HG03196 (cell line): Measurements from ENCODE around the gene CKS2.
A peak's percentile ranks its signal among the peaks of the same experiment; 100 is the strongest.
"Not testable (repeated sequence)": the region's sequence is repeated elsewhere in the genome, so short reads cannot be mapped to it uniquely, and the experiment has no call there.

ENCODE experiments used
- ATAC-seq: cut with Tn5 transposase; IDR thresholded peaks from one replicate; pipeline ENCODE4 v1.9.1; 2021; ENCODE audit not compliant: unreplicated experiment

The CKS2 gene

GRCh38 chr9:89310475-89311345, at the start of gene CKS2:
Gene CKS2, plus strand, starts transcription at chr9:89311195. Its CDS starts 98 bp downstream, at chr9:89311293.
- peak; percentile 93 for ATAC-seq

DNA sequence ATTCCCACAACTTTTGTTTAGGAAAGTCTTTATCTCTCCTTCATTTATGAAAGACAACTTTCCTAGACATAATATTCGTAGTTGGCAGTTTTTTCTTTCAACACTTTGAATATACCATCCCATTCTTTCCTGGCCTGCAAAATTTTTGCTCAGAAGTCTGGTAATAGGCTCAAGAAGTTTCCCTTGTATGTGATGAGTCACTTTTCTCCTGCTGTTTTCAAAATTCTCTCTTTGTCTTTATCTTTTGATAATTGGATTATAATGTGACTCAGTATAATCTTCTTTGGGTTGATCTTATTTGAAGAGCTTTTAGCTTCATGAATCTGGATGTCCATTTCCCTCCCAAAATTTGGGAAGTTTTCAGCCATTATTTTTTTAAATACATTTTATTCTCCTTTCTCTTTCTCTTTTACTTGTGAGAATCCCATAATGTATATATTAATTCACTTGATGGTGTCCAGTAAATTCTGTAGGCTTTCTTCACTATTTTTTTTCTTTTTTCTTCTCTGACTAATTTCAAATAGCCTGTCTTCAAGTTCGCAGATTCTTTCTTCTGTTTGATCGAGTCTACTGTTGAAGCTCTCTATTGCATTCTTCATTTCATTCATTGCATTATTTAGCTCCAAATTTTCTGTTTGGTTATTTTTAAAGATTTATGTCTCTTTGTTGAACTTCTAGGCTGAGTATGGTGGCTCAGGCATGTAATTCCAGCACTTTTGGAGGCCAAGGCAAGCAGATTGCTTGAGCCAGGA, 37.3 kb upstream of the CKS2 start:
- ATAC-seq = no peak

GRCh38 chr9:89274838-89275237, 36.2 kb upstream of the CKS2 start:
- ATAC-seq = no peak

GRCh38 chr9:89276040-89276439, 35.0 kb upstream of the CKS2 start:
- not testable (repeated sequence) for ATAC-seq

DNA sequence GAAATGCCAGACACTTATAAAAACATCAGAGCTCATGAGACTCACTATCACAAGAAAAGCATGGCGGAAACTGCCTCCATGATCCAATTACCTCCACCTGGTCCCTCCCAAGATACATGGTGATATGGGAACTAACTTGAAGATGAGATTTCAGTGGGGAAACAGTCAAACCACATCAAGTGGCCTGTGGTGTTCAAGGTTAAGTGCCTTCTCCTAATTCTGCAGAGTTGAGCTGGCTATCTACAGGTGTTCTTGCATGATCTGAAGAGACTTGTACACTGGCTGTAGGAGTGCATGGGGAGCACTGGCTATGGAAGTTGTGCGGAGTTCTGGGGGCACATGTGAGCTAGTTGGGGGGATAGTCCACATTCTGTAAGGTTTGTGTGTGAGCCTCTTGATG, 34.0 kb upstream of the CKS2 start:
- ATAC-seq = no peak

GRCh38 chr9:89277454-89277853, 33.5 kb upstream of the CKS2 start:
- no peak for ATAC-seq

DNA sequence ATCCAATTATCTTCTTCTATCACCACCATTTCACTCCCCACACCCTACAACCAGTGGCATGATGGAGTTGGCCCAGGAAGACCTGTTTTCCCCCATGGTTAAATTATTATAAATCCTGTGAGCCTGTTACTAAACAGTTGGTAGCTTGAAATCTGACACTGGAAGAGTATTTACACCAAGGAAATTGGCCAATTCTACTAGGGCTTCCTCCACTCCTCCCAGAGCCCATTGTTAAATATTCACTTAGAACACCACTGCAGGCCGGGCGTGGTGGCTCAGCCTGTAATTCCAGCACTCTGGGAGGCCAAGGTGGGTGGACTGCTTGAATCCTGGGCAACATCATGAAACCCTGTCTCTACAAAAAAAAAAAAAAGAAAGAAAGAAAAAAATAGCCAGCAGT, 32.4 kb upstream of the CKS2 start:
- ATAC-seq = no peak

DNA sequence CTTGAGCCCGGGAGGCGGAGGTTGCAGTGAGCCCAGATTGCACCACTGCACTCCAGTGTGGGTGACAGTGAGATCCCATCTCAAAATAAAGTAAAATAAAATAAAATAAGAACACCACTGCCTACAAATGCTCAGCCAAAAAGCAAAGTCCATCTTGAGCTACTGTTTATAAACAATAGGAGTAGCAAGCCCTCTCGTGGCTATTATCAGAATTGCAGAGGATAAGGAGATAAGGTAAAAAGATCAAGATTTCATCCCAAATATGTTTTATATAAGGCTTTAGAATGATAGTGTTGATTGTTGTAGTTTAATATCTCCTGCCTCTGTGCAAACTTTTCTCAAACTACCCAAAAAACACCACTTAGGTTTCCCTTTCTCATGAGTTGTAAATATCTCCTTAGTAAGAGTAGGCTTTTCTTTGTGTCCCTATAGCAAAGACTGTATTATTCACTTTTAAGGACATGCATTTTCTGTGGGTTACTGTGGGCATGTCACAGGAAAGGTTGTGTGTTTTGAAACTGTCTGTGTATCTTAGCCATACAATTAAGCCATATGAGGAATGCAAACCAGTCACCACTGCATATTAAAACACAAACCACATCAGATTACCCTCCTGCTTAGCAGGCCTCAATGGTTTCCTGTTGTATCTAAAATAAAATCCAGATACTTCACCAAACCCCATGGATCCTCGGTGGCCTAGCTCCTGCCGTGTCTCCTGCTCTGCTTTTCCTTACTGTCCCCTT, 31.8 kb upstream of the CKS2 start:
- no peak for ATAC-seq

GRCh38 chr9:89281106-89281505, 29.9 kb upstream of the CKS2 start:
- no peak for ATAC-seq

DNA sequence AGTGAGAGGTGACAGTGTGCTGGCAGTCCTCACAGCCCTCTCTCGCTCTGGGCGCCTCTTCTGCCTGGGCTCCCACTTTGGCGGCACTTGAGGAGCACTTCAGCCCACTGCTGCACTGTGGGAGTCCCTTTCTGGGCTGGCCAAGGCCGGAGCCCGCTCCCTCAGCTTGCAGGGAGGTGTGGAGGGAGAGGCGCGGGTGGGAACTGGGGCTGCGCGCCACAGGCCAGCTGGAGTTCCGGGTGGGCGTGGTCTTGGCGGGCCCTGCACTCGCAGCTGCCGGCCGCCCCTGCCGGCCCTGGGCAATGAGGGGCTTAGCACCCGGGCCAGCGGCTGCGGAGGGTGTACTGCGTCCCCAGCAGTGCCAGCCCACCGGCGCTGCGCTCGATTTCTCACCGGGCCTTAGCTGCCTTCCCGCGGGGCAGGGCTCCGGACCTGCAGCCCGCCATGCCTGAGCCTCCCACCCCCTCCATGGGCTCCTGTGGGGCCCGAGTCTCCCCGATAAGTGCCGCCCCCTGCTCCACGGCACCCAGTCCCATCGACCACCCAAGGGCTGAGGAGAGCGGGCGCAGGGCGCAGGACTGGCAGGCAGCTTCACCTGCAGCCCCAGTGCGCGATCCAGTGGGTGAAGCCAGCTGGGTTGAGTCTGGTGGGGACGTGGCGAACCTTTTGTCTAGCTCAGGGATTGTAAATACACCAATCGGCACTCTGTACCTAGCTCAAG, 28.6 kb upstream of the CKS2 start:
- not testable (repeated sequence) for ATAC-seq

DNA sequence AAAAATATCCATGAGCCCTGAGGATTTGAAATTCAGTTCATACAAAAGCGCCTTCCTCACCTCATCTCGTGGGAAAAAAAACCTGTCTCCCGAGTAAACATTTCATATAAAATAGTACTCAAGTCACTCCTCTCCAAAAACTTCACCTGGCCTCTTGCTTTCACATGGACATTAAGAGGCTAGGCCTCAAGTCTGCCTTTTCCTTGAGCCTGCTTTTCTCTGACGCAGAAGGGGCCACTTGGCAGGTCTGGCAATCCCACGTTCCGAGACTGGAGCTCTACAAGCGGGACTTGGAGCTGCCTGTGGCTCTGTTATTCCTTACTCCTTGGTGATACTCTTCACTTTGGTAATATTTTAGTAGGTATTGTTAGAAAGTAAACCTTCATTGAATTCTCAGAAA, 26.9 kb upstream of the CKS2 start:
- no peak for ATAC-seq

DNA sequence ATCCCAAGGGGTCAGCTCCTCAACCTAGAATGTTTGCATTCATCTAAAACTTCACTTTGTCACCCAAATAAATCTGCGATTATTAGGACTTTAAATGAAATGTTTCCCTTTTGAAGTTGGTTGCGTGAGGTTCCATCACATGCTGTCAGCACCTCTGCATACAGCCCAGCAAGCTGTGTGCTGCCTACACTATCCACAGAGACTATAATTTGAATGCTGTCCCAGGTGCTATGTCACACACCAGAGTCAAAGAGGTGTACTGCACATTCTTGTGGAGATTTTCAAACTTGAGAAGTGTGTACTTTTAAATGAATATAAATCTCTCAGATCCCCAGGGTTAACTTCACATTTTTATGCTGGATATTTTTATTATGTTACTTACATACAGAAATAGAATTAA, 19.3 kb upstream of the CKS2 start:
- no peak for ATAC-seq

- no peak for ATAC-seq
These were observed 18.0 kb upstream of the CKS2 start for GRCh38 chr9:89293014-89293413.

DNA sequence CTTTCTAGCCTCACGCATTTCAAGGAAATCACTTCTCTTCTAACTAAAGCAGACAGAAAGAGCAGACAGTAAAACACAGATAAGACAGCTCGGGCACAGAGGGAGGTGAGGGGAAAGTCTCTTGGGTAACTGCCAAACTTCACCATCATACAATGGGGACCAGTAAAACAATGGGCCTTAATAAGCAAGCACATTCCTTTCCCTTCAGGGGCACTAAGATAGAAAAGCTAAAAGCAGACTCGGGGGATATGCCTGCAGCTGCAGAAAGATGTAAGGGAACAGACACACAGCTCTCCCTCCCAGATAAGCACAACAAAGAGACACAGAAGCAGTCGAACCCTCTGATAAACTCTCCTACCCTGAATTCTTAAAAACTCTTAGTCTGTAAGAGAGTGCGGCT, 15.6 kb upstream of the CKS2 start:
- ATAC-seq = no peak

DNA sequence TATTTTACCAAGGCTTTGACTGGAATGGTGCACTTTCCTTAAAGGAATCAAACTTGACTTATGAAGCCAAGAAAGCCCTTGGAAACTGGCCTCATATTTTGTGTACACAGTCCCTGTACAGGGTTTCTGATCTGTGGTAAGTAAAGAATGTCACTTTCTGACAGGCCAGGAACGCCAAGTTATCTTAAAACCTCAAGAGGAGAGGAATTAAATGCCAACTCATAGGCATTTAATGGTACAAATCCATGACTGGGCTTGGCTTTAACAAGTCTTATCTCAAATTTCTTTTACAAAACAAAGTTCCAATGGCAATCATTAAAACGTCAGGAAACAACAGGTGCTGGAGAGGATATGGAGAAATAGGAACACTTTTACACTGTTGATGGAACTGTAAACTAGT, 9.0 kb upstream of the CKS2 start:
- ATAC-seq = not testable (repeated sequence)

DNA sequence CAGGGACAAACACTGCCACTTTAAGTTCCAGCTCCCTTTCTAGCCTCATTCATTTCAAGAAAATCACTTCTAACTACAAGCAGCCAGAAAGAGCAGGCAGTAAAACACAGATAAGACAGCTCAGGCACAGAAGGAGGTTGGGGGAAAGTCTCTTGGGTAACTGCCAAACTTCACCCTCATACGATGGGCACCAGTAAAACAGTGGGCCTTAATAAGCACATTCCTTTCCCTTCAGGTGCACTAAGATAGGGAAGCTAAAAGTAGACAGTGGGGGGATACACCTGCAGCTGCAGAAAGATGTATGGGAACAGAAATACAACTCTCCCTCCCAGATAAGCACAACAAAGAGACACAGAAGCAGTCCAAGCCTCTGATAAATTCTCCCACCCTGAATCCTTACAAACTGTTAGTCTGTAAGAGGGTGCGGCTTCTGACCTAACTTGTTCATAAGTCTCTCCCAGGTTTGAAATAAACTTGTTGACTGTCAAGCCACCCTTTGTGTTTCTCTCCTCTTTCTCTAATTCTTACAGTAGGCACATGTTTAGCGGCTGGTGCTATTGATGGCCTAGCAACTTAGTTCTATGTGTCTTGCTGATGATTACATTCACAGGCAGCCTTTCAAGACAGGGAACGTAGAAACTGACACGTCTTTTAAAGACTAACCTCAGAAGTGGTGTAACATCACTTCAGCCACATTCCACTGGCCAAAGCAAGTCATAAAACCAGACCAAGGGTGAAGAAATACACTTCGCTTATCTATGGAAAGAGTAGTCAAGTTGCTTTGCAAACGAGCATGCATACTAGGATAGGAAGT, 6.8 kb upstream of the CKS2 start:
- ATAC-seq = no peak

DNA sequence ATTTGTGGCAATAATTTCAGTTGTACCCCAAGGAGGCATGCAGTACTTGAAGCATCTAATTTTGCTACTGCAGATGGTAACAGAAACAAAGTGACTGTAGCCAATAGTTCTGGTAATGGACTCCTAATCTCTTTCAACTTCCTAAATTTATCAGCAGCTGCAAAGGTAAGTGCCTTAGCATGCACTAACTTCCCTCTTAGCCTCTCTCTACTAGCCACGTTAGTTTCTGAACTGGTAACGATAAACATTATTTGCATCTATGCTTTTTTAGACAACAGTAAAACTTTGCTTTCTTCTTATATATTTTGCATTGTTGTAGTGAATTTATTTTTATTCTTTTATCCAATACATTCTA, 6.2 kb upstream of the CKS2 start:
- ATAC-seq = no peak

GRCh38 chr9:89305868-89306267, 5.1 kb upstream of the CKS2 start:
- no peak for ATAC-seq

DNA sequence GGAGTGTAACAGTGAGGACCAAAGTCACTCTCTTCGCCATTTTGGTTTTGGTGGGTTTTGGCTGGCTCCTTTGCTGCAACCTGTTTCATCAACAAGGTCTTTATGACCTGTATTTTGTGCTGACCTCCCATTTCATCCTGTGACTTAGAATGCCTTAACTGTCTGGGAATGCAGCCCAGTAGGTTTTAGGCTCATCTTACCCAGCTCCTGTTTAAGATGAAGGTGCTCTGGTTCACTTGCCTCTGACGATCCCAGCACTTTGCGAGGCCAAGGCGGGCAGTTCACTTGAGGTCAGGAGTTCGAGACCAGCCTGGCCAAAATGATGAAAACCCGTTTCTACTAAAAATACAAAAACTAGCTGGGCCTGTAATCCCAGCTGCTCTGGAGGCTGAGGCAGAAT, 1.8 kb upstream of the CKS2 start:
- no peak for ATAC-seq
